GM21447 (cell line): ENCODE data around the gene PPM1L.

Source experiments
- ATAC-seq: cut with Tn5 transposase; IDR thresholded peaks from one replicate; pipeline ENCODE4 v1.9.1; 2021; ENCODE audit not compliant: unreplicated experiment

The PPM1L gene

GRCh38 chr3:160842021-160843005, 86.3 kb downstream of the PPM1L start:
- ATAC-seq, result no peak

GRCh38 chr3:160851629-160852210, 95.7 kb downstream of the PPM1L start:
- ATAC-seq, result no peak

- no peak for ATAC-seq
Measured at GRCh38 chr3:160852856-160853255, 96.8 kb downstream of the PPM1L start.

GRCh38 chr3:160856450-160856849, 100.4 kb downstream of the PPM1L start:
- no peak for ATAC-seq

GRCh38 chr3:160857476-160858119, 101.6 kb downstream of the PPM1L start:
- ATAC-seq, result no peak

- ATAC-seq, result no peak
Measured at GRCh38 chr3:160860346-160860745, 104.3 kb downstream of the PPM1L start.

GRCh38 chr3:160869825-160870224, 113.8 kb downstream of the PPM1L start:
- no peak for ATAC-seq

- ATAC-seq, result no peak
Measured at GRCh38 chr3:160870327-160870726, 114.3 kb downstream of the PPM1L start.

GRCh38 chr3:160874736-160875135, 118.7 kb downstream of the PPM1L start:
- ATAC-seq, result no peak

GRCh38 chr3:160876643-160877042, 120.6 kb downstream of the PPM1L start:
- ATAC-seq, result no peak

GRCh38 chr3:160879859-160880258, 123.8 kb downstream of the PPM1L start:
- no peak for ATAC-seq

GRCh38 chr3:160883373-160883772, 127.3 kb downstream of the PPM1L start:
- no peak for ATAC-seq

GRCh38 chr3:160885791-160886286, 129.8 kb downstream of the PPM1L start:
- peak; percentile 33 for ATAC-seq

- peak; percentile 91 for ATAC-seq
Measured at GRCh38 chr3:160886421-160886820, 130.4 kb downstream of the PPM1L start.

- ATAC-seq, result no peak
Measured at GRCh38 chr3:160893207-160893606, 137.2 kb downstream of the PPM1L start.

GRCh38 chr3:160904691-160905090, 148.7 kb downstream of the PPM1L start:
- ATAC-seq, result no peak

GRCh38 chr3:160906646-160907045, 150.6 kb downstream of the PPM1L start:
- no peak for ATAC-seq

GRCh38 chr3:160909917-160910316, 153.9 kb downstream of the PPM1L start:
- no peak for ATAC-seq

GRCh38 chr3:160911411-160911810, 155.4 kb downstream of the PPM1L start:
- no peak for ATAC-seq

- ATAC-seq, result no peak
Measured at GRCh38 chr3:160916472-160916871, 160.4 kb downstream of the PPM1L start.

GRCh38 chr3:160919942-160920341, 163.9 kb downstream of the PPM1L start:
- no peak for ATAC-seq
